Urinary bladder (tissue), 4 donors: ENCODE measurements around the gene PCDHB10. TPM values are rescaled to one million over a fixed set of nuclear protein-coding genes. Genes with fewer than 3 reads are reported as not detected.

ENCODE experiments used
- DNase-seq: peaks from one replicate; pipeline ENCODE4 v3.0.0-alpha.2; 2015; ENCODE audit errors: extremely low spot score
- H3K27ac ChIP-seq: one replicate; pipeline ENCODE4 v1.5.1; 2013; ENCODE audit warnings: low read depth, mild to moderate bottlenecking, moderate library complexity
- H3K36me3 ChIP-seq: one replicate; pipeline ENCODE4 v1.6.1; 2013; ENCODE audit warnings: mild to moderate bottlenecking, moderate library complexity; ENCODE audit not compliant: insufficient read depth
- H3K4me1 ChIP-seq: one replicate; pipeline ENCODE4 v1.6.1; 2013; ENCODE audit warnings: mild to moderate bottlenecking, moderate library complexity; ENCODE audit not compliant: insufficient read depth
- H3K4me3 ChIP-seq: one replicate; pipeline ENCODE4 v1.5.1; 2013; ENCODE audit warnings: low read depth, low read length
- WGBS: extraction: QIAGEN DNeasy Blood & Tissue Kit; methylation state at CpG from one replicate; pipeline ENCODE4 v1.1.7; 2013; 5-methylcytosine and 5-hydroxymethylcytosine counted together
- polyA plus RNA-seq: library from polyadenylated mRNA; stranded (reverse); fragments of 200-250 nt; gene quantifications from one replicate; pipeline ENCODE4 v1.2.3, GENCODE V29; 2013
- total RNA-seq: library from RNA; depleted of rRNA; stranded (reverse); fragments of >200 nt; gene quantifications from one replicate; pipeline ENCODE4 v1.2.3, GENCODE V29; 2014
- donor health status: healthy with polysubstance abuse.
- donor health status: healthy.

The PCDHB10 gene
- total and polyA plus RNA-seq, 2 donors: 5.0 to 5.1 TPM

DNA sequence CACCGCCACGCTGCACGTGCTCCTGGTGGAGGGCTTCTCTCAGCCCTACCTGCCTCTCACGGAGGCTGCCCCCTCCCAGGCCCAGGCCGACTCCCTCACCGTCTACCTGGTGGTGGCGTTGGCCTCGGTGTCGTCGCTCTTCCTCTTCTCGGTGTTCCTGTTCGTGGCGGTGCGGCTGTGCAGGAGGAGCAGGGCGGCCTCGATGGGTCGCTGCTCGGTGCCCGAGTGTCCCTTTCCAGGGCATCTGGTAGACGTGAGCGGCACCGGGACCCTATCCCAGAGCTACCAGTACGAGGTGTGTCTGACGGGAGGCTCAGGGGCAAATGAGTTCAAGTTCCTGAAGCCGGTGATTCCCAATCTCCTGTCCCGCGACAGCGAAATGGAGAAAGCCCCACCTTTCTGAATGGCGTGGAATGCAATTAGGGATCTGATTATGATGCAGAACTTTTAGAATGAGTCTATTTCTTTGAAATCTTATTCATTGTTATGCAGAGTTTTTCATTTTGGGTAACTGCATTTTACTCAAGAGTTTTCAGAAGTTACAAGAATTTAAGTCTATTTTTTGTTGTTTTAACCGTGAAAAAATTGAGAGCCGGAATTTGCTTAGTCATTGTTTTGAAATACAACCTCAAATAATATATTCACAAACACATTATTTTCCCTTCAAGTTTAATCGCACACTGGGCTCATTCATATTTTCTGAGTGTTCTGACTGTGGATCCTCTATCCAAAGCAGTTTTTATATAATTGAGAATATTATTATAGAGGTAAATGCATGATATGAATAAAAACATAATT lies 44.6 kb downstream of the PCDHB10 start:
- H3K27ac ChIP-seq: no peak overlapping the region
- DNase-seq: no peak
- WGBS: 20% methylated on average over 32 of the region's 32 CpGs

DNA sequence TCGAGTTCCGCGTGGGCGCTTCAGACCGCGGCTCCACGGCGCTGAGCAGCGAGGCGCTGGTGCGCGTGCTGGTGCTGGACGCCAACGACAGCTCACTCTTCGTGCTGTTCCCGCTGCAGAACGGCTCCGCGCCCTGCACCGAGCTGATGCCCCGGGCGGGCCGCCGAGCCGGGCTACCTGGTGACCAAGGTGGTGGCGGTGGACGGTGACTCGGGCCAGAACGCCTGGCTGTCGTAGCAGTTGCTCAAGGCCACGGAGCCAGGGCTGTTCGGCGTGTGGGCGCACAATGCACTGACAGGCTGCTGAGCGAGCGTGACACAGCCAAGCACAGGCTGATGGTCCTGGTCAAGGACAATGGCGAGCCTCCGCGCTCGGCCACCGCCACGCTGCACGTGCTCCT lies 49.3 kb downstream of the PCDHB10 start:
- Histone ChIP-seq H3K27ac (no peak overlapping the region), H3K4me1 (no peaks in the 10 kb centered on the region), H3K4me3 (no peak overlapping the region), H3K36me3 (no peaks in the 10 kb centered on the region)
- no peak for DNase-seq
- 24% methylated on average over 43 of the region's 43 CpGs for WGBS

More for the DNA sequence above, 44.6 kb downstream of the PCDHB10 start:
- Histone ChIP-seq H3K36me3 (no peaks in the 10 kb centered on the region), H3K4me1 (no peaks in the 10 kb centered on the region), H3K4me3 (no peak overlapping the region)

Other genes starting within 250 kb of the PCDHB10 start
Only the 30 nearest of the 37 such genes appear.
- gene PCDHB1, start 141.0 kb upstream of the PCDHB10 start, total RNA-seq: 0.16 TPM
- 0.01 TPM for gene PCDHB1, start 141.0 kb upstream of the PCDHB10 start, polyA plus RNA-seq
- 3.4 TPM for gene PCDHB2, start 97.7 kb upstream of the PCDHB10 start, total RNA-seq
- 3.4 TPM for gene PCDHB2, start 97.7 kb upstream of the PCDHB10 start, polyA plus RNA-seq
- gene PCDHB3, start 91.9 kb upstream of the PCDHB10 start, total RNA-seq: 4.6 TPM
- gene PCDHB3, start 91.9 kb upstream of the PCDHB10 start, polyA plus RNA-seq: 1.3 TPM
- gene PCDHB4, start 70.5 kb upstream of the PCDHB10 start, total RNA-seq: 3.8 TPM
- 6.2 TPM for gene PCDHB4, start 70.5 kb upstream of the PCDHB10 start, polyA plus RNA-seq
- 7.0 TPM for gene PCDHB5, start 57.1 kb upstream of the PCDHB10 start, total RNA-seq
- 9.0 TPM for gene PCDHB5, start 57.1 kb upstream of the PCDHB10 start, polyA plus RNA-seq
- 1.1 TPM for gene PCDHB6, start 42.3 kb upstream of the PCDHB10 start, total RNA-seq
- gene PCDHB6, start 42.3 kb upstream of the PCDHB10 start, polyA plus RNA-seq: 1.1 TPM
- 3.2 TPM for gene PCDHB7, start 19.7 kb upstream of the PCDHB10 start, total RNA-seq
- gene PCDHB7, start 19.7 kb upstream of the PCDHB10 start, polyA plus RNA-seq: 2.6 TPM
- gene PCDHB8, start 14.6 kb upstream of the PCDHB10 start, total RNA-seq: 1.6 TPM
- gene PCDHB8, start 14.6 kb upstream of the PCDHB10 start, polyA plus RNA-seq: 1.0 TPM
- gene PCDHB16, start 10.0 kb upstream of the PCDHB10 start, total RNA-seq: 3.3 TPM
- gene PCDHB16, start 10.0 kb upstream of the PCDHB10 start, polyA plus RNA-seq: 2.4 TPM
- gene PCDHB9, start 5.2 kb upstream of the PCDHB10 start, total RNA-seq: 2.4 TPM
- 1.2 TPM for gene PCDHB9, start 5.2 kb upstream of the PCDHB10 start, polyA plus RNA-seq
- gene PCDHB11, start 7.3 kb downstream of the PCDHB10 start, total RNA-seq: 7.3 TPM
- 2.8 TPM for gene PCDHB11, start 7.3 kb downstream of the PCDHB10 start, polyA plus RNA-seq
- gene PCDHB12, start 16.4 kb downstream of the PCDHB10 start, total RNA-seq: 6.9 TPM
- gene PCDHB12, start 16.4 kb downstream of the PCDHB10 start, polyA plus RNA-seq: 3.4 TPM
- gene PCDHB13, start 21.6 kb downstream of the PCDHB10 start, total RNA-seq: 5.9 TPM
- 2.5 TPM for gene PCDHB13, start 21.6 kb downstream of the PCDHB10 start, polyA plus RNA-seq
- gene PCDHB14, start 31.0 kb downstream of the PCDHB10 start, total RNA-seq: 10.1 TPM
- 8.2 TPM for gene PCDHB14, start 31.0 kb downstream of the PCDHB10 start, polyA plus RNA-seq
- 7.8 TPM for gene PCDHB15, start 53.0 kb downstream of the PCDHB10 start, total RNA-seq
- 7.3 TPM for gene PCDHB15, start 53.0 kb downstream of the PCDHB10 start, polyA plus RNA-seq
- gene SLC25A2, start 111.7 kb downstream of the PCDHB10 start, total RNA-seq: 0.69 TPM
- gene SLC25A2, start 111.7 kb downstream of the PCDHB10 start, polyA plus RNA-seq: not detected
- 85.9 TPM for gene TAF7, start 128.4 kb downstream of the PCDHB10 start, total RNA-seq
- gene TAF7, start 128.4 kb downstream of the PCDHB10 start, polyA plus RNA-seq: 100 TPM
- 1.2 TPM for gene PCDHGA1, start 138.2 kb downstream of the PCDHB10 start, total RNA-seq
- 1.2 TPM for gene PCDHGA1, start 138.2 kb downstream of the PCDHB10 start, polyA plus RNA-seq
- 5.7 TPM for gene PCDHGA2, start 146.4 kb downstream of the PCDHB10 start, total RNA-seq
- gene PCDHGA2, start 146.4 kb downstream of the PCDHB10 start, polyA plus RNA-seq: 4.1 TPM
- 4.6 TPM for gene PCDHGA3, start 151.5 kb downstream of the PCDHB10 start, total RNA-seq
- gene PCDHGA3, start 151.5 kb downstream of the PCDHB10 start, polyA plus RNA-seq: 1.6 TPM
- gene PCDHGB1, start 157.7 kb downstream of the PCDHB10 start, total RNA-seq: 5.7 TPM
- gene PCDHGB1, start 157.7 kb downstream of the PCDHB10 start, polyA plus RNA-seq: 0.47 TPM
- gene PCDHGA4, start 162.7 kb downstream of the PCDHB10 start, total RNA-seq: 5.8 TPM
- gene PCDHGA4, start 162.7 kb downstream of the PCDHB10 start, polyA plus RNA-seq: 2.2 TPM
- 7.9 TPM for gene PCDHGB2, start 167.6 kb downstream of the PCDHB10 start, total RNA-seq
- gene PCDHGB2, start 167.6 kb downstream of the PCDHB10 start, polyA plus RNA-seq: 2.2 TPM
- 7.0 TPM for gene PCDHGA5, start 171.8 kb downstream of the PCDHB10 start, total RNA-seq
- 2.6 TPM for gene PCDHGA5, start 171.8 kb downstream of the PCDHB10 start, polyA plus RNA-seq
- gene PCDHGB3, start 177.9 kb downstream of the PCDHB10 start, total RNA-seq: 7.3 TPM
- 1.4 TPM for gene PCDHGB3, start 177.9 kb downstream of the PCDHB10 start, polyA plus RNA-seq
- gene PCDHGA6, start 181.5 kb downstream of the PCDHB10 start, total RNA-seq: 9.6 TPM
- 3.7 TPM for gene PCDHGA6, start 181.5 kb downstream of the PCDHB10 start, polyA plus RNA-seq
- 6.9 TPM for gene PCDHGA7, start 190.4 kb downstream of the PCDHB10 start, total RNA-seq
- gene PCDHGA7, start 190.4 kb downstream of the PCDHB10 start, polyA plus RNA-seq: 1.9 TPM
- 11.7 TPM for gene PCDHGB4, start 195.3 kb downstream of the PCDHB10 start, total RNA-seq
- gene PCDHGB4, start 195.3 kb downstream of the PCDHB10 start, polyA plus RNA-seq: 2.4 TPM
- 9.1 TPM for gene PCDHGA8, start 200.3 kb downstream of the PCDHB10 start, total RNA-seq
- 0.25 TPM for gene PCDHGA8, start 200.3 kb downstream of the PCDHB10 start, polyA plus RNA-seq
- 13.5 TPM for gene PCDHGB5, start 205.6 kb downstream of the PCDHB10 start, total RNA-seq
- gene PCDHGB5, start 205.6 kb downstream of the PCDHB10 start, polyA plus RNA-seq: 4.7 TPM